Measurements from ENCODE around the gene MTCH1. TPM values are rescaled to one million over a fixed set of nuclear protein-coding genes. Genes with fewer than 3 reads are reported as not detected.
A peak's percentile ranks its signal among the peaks of the same experiment; 100 is the strongest.

Gene MTCH1
- total RNA-seq, 4 donors from 2014 or later = 85.6 to 127 (median 116) TPM

DNA sequence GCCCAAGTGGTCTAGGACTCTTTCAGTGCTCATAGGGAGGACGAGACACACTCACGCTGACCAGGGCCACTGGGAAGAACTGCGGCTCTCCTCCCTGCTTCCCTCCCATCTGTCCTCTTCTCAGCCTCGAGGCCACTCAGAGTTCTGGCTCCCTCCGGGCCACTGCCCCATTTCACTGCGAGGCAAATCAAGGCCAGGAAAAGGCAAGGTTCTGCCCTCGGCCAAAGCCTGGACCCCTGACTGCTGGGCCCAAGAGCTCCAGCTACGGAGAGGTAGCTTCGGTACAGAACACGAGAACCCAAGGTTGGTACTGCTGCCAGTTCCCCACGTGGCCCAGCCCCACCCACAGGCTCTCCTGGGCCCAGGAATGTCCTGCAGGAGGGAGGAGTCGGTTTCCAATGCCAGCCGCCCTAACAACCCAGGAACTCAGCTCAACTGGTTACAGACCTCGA lies 16.7 kb downstream of the MTCH1 start:
- Histone ChIP-seq H3K36me3 (peaks cover under 1 to 71% of the 10 kb centered on the region in 2 donors), H3K27me3 (no peaks in the 10 kb centered on the region), H3K9me3 (no peaks in the 10 kb centered on the region), H3K4me3 (no peak overlapping the region), H3K27ac (peak overlapping the region in 3 of 4 donors; percentile 4 to 43 (median 18)), H3K4me1 (peaks cover 0 to 4% of the 10 kb centered on the region in 2 donors)
- ATAC-seq = peak in 1 of 2 donors; percentile 53
- no peak for TF ChIP-seq POLR2A (IDR thresholded peaks at IDR 0.05)
- TF ChIP-seq, protein P1, sequence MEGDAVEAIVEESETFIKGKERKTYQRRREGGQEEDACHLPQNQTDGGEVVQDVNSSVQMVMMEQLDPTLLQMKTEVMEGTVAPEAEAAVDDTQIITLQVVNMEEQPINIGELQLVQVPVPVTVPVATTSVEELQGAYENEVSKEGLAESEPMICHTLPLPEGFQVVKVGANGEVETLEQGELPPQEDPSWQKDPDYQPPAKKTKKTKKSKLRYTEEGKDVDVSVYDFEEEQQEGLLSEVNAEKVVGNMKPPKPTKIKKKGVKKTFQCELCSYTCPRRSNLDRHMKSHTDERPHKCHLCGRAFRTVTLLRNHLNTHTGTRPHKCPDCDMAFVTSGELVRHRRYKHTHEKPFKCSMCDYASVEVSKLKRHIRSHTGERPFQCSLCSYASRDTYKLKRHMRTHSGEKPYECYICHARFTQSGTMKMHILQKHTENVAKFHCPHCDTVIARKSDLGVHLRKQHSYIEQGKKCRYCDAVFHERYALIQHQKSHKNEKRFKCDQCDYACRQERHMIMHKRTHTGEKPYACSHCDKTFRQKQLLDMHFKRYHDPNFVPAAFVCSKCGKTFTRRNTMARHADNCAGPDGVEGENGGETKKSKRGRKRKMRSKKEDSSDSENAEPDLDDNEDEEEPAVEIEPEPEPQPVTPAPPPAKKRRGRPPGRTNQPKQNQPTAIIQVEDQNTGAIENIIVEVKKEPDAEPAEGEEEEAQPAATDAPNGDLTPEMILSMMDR (IDR thresholded peaks at IDR 0.05 in 4 of 5, conservative IDR thresholded peaks at IDR 0.05 in 1 of 5) = no peak
- DNase-seq = peak in 1 of 2 donors; percentile 51
- intact Hi-C loops (cut with DNase I; ENCODE audit: low total_unique reads) = no loop called here
- in situ Hi-C loops (cut with MboI; ENCODE audit: low sequenced_read_pairs in 4 of 4) = no loop called here

DNA sequence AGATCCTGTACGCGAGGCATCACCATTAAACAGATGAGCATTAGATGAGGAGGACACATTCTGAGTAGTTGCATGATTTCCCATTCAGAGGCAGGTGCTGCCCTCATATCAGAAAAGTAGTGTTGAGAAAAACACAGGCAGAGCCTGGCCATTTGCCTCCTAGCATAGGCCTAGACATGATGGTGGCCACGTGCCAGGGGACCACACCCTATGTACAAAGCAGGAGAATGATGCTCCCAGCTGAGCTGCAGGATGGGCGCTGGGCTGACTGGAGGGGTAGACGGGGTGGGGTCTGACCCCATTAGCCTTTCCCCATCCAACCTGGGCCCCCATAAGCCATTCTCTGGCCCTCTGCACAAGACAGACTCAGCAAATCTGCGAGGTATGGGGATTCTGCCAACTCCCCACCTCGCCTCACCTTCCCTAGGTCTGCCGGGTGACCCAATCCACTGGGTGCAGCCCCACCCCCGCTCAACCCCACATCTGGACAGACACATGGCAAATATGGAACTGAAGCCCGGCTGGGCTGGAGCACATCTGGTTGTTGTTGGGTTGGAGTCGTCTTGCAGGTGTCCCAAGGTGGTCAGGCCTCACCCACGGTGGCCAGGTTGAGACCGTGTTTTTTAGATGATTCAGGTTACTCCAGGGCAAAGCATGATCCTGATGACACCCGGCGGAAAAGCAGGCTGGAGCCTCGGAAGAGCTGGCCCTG lies 17.6 kb downstream of the MTCH1 start:
- in situ Hi-C loops (cut with MboI; ENCODE audit: low sequenced_read_pairs in 4 of 4) (no loop called here), intact Hi-C loops (cut with DNase I; ENCODE audit: low total_unique reads) (no loop called here)
- no peak for TF ChIP-seq POLR2A (IDR thresholded peaks at IDR 0.05)
- TF ChIP-seq, protein P1 (IDR thresholded peaks at IDR 0.05 in 4 of 5, conservative IDR thresholded peaks at IDR 0.05 in 1 of 5) = no peak
- H3K36me3 ChIP-seq = peaks cover 0 to 63% of the 10 kb centered on the region in 2 donors
- no peaks in the 10 kb centered on the region for H3K9me3 ChIP-seq
- ATAC-seq (peak in 1 of 2 donors; percentile 22), DNase-seq (peak in 1 of 2 donors; percentile 60)
- no peaks in the 10 kb centered on the region for H3K27me3 ChIP-seq
- no peak overlapping the region for H3K4me3 ChIP-seq
- H3K4me1 ChIP-seq = peaks cover 0 to 4% of the 10 kb centered on the region in 2 donors
- H3K27ac ChIP-seq = peak overlapping the region in 1 of 4 donors; percentile 18

DNA sequence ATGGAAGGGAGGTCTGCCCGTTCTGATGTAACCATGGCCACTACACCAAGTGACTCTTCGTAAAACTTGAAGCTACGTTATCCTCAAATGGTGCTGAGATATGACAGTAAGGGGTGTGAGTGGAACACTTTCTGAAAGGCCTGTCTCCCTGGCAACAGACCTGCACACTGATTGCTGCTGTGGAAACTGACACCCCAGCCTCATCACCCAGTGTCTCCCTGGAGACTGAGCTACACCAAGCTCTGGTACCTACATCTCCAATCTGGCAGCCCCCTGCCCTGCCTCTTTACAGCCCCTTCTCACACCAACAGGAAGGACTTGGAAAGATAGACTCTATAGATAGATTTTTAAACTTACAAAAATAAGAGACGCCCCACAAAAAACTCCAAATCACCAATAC lies 18.2 kb downstream of the MTCH1 start:
- TF ChIP-seq POLR2A (IDR thresholded peaks at IDR 0.05) = no peak
- TF ChIP-seq, protein P1 (IDR thresholded peaks at IDR 0.05 in 4 of 5, conservative IDR thresholded peaks at IDR 0.05 in 1 of 5) = no peak
- no peak for DNase-seq
- intact Hi-C loops (cut with DNase I; ENCODE audit: low total_unique reads) (no loop called here), in situ Hi-C loops (cut with MboI; ENCODE audit: low sequenced_read_pairs in 4 of 4) (no loop called here)
- H3K9me3 ChIP-seq = no peaks in the 10 kb centered on the region
- H3K27ac ChIP-seq = no peak overlapping the region
- H3K36me3 ChIP-seq = peaks cover 0 to 56% of the 10 kb centered on the region in 2 donors
- ATAC-seq = no peak
- H3K27me3 ChIP-seq = no peaks in the 10 kb centered on the region
- H3K4me1 ChIP-seq = peaks cover 0 to 4% of the 10 kb centered on the region in 2 donors
- no peak overlapping the region for H3K4me3 ChIP-seq

- no peak overlapping the region for H3K4me3 ChIP-seq
- ATAC-seq = peak in 1 of 2 donors; percentile 45
- H3K27me3 ChIP-seq = no peaks in the 10 kb centered on the region
- H3K27ac ChIP-seq = no peak overlapping the region
- H3K36me3 ChIP-seq = peaks cover 0 to 52% of the 10 kb centered on the region in 2 donors
- TF ChIP-seq, protein P1 (IDR thresholded peaks at IDR 0.05 in 4 of 5, conservative IDR thresholded peaks at IDR 0.05 in 1 of 5) = no peak
- no peak for TF ChIP-seq POLR2A (IDR thresholded peaks at IDR 0.05)
- peaks cover 0 to 4% of the 10 kb centered on the region in 2 donors for H3K4me1 ChIP-seq
- no peaks in the 10 kb centered on the region for H3K9me3 ChIP-seq
- intact Hi-C loops (cut with DNase I; ENCODE audit: low total_unique reads) (no loop called here), in situ Hi-C loops (cut with MboI; ENCODE audit: low sequenced_read_pairs in 4 of 4) (no loop called here)
- DNase-seq = no peak
Measured at GRCh38 chr6:36967301-36967700, 18.7 kb downstream of the MTCH1 start.

All from gastrocnemius medialis (tissue), 4 donors.